ENCODE results near the gene DAW1.

Gene DAW1

GRCh38 chr2:227871375-227871791 is at the start of gene DAW1:
Gene DAW1, plus strand, starts transcription at chr2:227871631. Its CDS starts 59 bp downstream, at chr2:227871690.
- Histone ChIP-seq H3K27ac (no peak within 1 kb of the TSS), H3K9ac (no peak within 1 kb of the TSS), H3K79me2 (ENCODE audit: insufficient read depth, low read depth) (no peaks in the 10 kb centered on the region), H4K20me1 (ENCODE audit: insufficient read depth) (no peaks in the 10 kb centered on the region), H3K4me1 (ENCODE audit: low read depth, poor library complexity, severe bottlenecking) (no peaks in the 10 kb centered on the region), H3K27me3 (ENCODE audit: insufficient read depth, low read depth) (no peaks in the 10 kb centered on the region), H3K4me3 (IDR thresholded peaks at IDR 0.05; ENCODE audit: insufficient read depth, low read depth, low read length) (no peak within 1 kb of the TSS), H3K36me3 (ENCODE audit: insufficient read depth) (no peaks in the 10 kb centered on the region), H2AFZ (ENCODE audit: low read depth) (no peak within 1 kb of the TSS), H3K4me2 (no peak within 1 kb of the TSS)
- TF ChIP-seq, protein P1, sequence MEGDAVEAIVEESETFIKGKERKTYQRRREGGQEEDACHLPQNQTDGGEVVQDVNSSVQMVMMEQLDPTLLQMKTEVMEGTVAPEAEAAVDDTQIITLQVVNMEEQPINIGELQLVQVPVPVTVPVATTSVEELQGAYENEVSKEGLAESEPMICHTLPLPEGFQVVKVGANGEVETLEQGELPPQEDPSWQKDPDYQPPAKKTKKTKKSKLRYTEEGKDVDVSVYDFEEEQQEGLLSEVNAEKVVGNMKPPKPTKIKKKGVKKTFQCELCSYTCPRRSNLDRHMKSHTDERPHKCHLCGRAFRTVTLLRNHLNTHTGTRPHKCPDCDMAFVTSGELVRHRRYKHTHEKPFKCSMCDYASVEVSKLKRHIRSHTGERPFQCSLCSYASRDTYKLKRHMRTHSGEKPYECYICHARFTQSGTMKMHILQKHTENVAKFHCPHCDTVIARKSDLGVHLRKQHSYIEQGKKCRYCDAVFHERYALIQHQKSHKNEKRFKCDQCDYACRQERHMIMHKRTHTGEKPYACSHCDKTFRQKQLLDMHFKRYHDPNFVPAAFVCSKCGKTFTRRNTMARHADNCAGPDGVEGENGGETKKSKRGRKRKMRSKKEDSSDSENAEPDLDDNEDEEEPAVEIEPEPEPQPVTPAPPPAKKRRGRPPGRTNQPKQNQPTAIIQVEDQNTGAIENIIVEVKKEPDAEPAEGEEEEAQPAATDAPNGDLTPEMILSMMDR (conservative IDR thresholded peaks at IDR 0.05; ENCODE audit: low read depth, low read length): no peak

DNA sequence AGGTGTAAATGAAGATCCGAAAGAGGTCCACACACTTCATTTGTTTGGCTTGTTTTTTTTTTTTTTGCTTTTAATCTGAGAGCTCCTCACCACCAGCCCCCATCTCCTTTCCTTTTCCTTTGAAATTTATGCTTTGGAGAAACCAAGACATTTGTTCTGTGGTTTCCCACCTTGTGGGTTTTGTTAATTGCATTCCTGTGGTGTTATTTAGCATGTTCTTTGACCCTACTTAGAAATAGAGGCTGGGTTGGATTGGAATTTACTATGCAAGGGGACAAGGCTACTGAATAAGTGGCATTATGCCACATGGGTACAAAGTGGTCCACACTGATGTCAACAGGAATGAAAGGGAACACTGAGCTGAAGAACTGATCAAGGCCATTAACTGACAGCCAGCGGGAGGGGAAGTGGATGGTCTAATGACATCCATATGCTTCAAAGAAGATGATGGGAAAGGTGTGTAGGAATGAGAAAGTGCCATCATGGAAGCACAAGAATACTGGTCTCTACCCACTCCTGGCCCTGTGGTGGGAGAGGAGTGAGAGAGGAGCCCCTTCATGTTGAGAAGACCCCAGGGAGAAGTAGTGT is 48.9 kb upstream of the DAW1 start:
- Histone ChIP-seq H3K79me2 (ENCODE audit: insufficient read depth, low read depth) (no peaks in the 10 kb centered on the region), H3K36me3 (ENCODE audit: insufficient read depth) (no peaks in the 10 kb centered on the region), H3K4me1 (ENCODE audit: low read depth, poor library complexity, severe bottlenecking) (no peaks in the 10 kb centered on the region), H3K27ac (no peak overlapping the region), H3K4me2 (no peak overlapping the region), H4K20me1 (ENCODE audit: insufficient read depth) (no peaks in the 10 kb centered on the region), H3K4me3 (IDR thresholded peaks at IDR 0.05; ENCODE audit: insufficient read depth, low read depth, low read length) (no peak overlapping the region), H3K9ac (no peak overlapping the region), H2AFZ (ENCODE audit: low read depth) (no peak overlapping the region), H3K27me3 (ENCODE audit: insufficient read depth, low read depth) (no peaks in the 10 kb centered on the region)
- TF ChIP-seq, protein P1 (conservative IDR thresholded peaks at IDR 0.05; ENCODE audit: low read depth, low read length): no peak

DNA sequence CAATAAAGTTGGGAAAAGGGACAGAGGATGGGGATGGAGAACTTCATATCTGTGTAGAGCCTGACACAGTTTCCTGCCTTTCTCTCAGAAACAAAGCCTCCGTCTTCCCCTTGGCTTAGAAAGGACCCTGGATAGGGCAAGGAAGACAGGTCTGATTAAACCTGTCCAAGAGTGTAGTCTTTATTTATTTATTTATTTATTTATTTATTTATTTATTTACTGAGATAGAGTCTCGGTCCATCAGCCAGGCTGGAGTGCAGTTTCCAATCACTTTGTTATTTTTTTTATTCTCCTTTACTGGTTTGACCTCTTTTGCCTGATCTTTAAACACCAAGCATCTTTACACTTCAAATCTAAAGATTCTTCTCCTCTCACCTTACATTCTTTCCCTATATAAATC is 47.5 kb upstream of the DAW1 start:
- Histone ChIP-seq H3K4me2 (no peak overlapping the region), H3K36me3 (ENCODE audit: insufficient read depth) (no peaks in the 10 kb centered on the region), H2AFZ (ENCODE audit: low read depth) (no peak overlapping the region), H3K4me1 (ENCODE audit: low read depth, poor library complexity, severe bottlenecking) (no peaks in the 10 kb centered on the region), H3K4me3 (IDR thresholded peaks at IDR 0.05; ENCODE audit: insufficient read depth, low read depth, low read length) (no peak overlapping the region), H3K27me3 (ENCODE audit: insufficient read depth, low read depth) (no peaks in the 10 kb centered on the region), H4K20me1 (ENCODE audit: insufficient read depth) (no peaks in the 10 kb centered on the region), H3K27ac (no peak overlapping the region), H3K9ac (no peak overlapping the region), H3K79me2 (ENCODE audit: insufficient read depth, low read depth) (no peaks in the 10 kb centered on the region)
- TF ChIP-seq, protein P1 (conservative IDR thresholded peaks at IDR 0.05; ENCODE audit: low read depth, low read length): no peak

DNA sequence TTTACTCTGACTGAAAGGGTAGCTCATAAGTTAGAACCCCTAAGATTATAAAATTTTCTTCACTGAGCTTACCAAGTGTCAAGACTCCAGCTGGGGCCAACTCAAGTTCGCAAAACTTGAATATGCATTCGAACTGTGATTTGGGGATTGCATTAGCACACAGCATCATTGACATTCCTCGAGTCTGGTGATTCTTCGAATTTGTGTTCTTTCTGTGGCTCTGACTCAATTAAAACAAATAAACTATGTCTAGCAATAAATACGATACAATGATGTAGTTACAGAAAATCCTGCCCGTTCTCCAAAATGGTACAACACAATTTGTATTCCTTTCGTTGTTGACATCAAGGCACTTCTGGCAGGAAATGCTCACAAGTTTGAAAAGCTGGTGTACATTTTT is 46.7 kb upstream of the DAW1 start:
- no peaks in the 10 kb centered on the region for H3K36me3 ChIP-seq (ENCODE audit: insufficient read depth)
- H3K4me2 ChIP-seq: no peak overlapping the region
- no peak overlapping the region for H3K27ac ChIP-seq
- no peak overlapping the region for H3K9ac ChIP-seq
- no peak overlapping the region for H2AFZ ChIP-seq (ENCODE audit: low read depth)
- TF ChIP-seq, protein P1 (conservative IDR thresholded peaks at IDR 0.05; ENCODE audit: low read depth, low read length): no peak
- no peak overlapping the region for H3K4me3 ChIP-seq (IDR thresholded peaks at IDR 0.05; ENCODE audit: insufficient read depth, low read depth, low read length)
- H3K4me1 ChIP-seq (ENCODE audit: low read depth, poor library complexity, severe bottlenecking): no peaks in the 10 kb centered on the region
- H3K27me3 ChIP-seq (ENCODE audit: insufficient read depth, low read depth): no peaks in the 10 kb centered on the region
- no peaks in the 10 kb centered on the region for H3K79me2 ChIP-seq (ENCODE audit: insufficient read depth, low read depth)
- H4K20me1 ChIP-seq (ENCODE audit: insufficient read depth): no peaks in the 10 kb centered on the region

Measured in KMS-11 (cell line).